Endothelial cell of umbilical vein (primary cell): ENCODE measurements around the gene COQ8B.

Experiments
- EZH2 ChIP-seq: IDR thresholded peaks from 2 replicates; pipeline ENCODE4 v1.6.1; 2012; ENCODE audit warnings: borderline replicate concordance, low read depth, mild to moderate bottlenecking, moderate library complexity, low read length, inconsistent platforms; ENCODE audit not compliant: severe bottlenecking
- MYC ChIP-seq: IDR thresholded peaks from one replicate; pipeline ENCODE4 v1.6.1; 2011; ENCODE audit warnings: mild to moderate bottlenecking, low read depth, low read length
- POLR2A ChIP-seq: IDR thresholded peaks from 2 replicates; pipeline ENCODE4 v1.6.1; 2012; ENCODE audit warnings: low read depth, mild to moderate bottlenecking, control low read depth, low read length
- POLR2AphosphoS5 ChIP-seq: IDR thresholded peaks from 2 replicates; pipeline ENCODE4 v1.6.1; 2012; ENCODE audit warnings: low read depth, mild to moderate bottlenecking, control low read depth, low read length, moderate library complexity; ENCODE audit not compliant: insufficient read depth
- TF ChIP-seq, protein P1 (sequence below), 2 donors: IDR thresholded peaks; 1 replicate in 1 of 2; 2 replicates in 1 of 2; pipeline ENCODE4 v1.5.1; 2011; ENCODE audit warnings: low read length in 2 of 2, mild to moderate bottlenecking in 2 of 2, moderate library complexity in 2 of 2, control low read depth in 1 of 2, inconsistent platforms in 1 of 2, low read depth in 1 of 2; ENCODE audit not compliant: insufficient read depth in 1 of 2; ENCODE audit errors: extremely low read depth in 1 of 2
- TF ChIP-seq, protein P2 (sequence below): IDR thresholded peaks from 2 replicates; pipeline ENCODE4 v1.6.1; 2011; ENCODE audit not compliant: insufficient read depth, insufficient read length

DNA sequence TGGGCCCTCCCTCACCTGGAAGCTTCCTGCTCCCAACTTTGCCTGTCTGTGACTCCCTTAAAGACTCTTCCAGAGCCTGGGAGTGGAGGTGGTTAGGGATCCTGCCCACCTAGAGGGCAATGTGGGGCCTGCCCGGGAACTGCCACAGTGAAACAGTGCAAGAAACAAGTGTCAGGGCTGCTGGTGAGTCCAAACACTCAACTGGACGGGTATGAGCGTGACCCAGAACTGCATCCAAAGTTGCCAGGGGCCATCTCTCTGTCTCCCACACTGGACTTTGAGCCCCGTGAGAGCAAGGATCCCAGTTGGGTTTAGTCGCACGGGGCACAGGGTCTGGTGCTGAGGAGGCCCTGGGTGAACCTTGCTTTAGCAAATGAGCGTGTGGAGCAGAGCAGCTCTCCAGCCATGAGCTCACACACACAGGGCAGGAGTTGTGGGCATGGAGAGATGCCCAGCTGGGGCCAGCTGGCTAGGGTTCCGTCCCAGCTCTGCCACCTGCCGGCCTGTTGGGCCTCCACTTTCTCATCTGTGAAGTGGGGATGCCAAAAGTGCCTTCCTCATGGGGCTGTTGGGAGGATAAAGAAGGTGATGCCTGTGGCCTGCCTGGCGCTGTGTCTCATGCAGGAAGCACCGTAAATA lies 23.4 kb downstream of the COQ8B start:
- TF ChIP-seq POLR2A (no peak), POLR2AphosphoS5 (no peak), MYC (no peak), EZH2 (no peak)
- TF ChIP-seq, protein P1, sequence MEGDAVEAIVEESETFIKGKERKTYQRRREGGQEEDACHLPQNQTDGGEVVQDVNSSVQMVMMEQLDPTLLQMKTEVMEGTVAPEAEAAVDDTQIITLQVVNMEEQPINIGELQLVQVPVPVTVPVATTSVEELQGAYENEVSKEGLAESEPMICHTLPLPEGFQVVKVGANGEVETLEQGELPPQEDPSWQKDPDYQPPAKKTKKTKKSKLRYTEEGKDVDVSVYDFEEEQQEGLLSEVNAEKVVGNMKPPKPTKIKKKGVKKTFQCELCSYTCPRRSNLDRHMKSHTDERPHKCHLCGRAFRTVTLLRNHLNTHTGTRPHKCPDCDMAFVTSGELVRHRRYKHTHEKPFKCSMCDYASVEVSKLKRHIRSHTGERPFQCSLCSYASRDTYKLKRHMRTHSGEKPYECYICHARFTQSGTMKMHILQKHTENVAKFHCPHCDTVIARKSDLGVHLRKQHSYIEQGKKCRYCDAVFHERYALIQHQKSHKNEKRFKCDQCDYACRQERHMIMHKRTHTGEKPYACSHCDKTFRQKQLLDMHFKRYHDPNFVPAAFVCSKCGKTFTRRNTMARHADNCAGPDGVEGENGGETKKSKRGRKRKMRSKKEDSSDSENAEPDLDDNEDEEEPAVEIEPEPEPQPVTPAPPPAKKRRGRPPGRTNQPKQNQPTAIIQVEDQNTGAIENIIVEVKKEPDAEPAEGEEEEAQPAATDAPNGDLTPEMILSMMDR (IDR thresholded peaks at IDR 0.05; ENCODE audit: extremely low read depth in 1 of 2, insufficient read depth in 1 of 2, low read depth in 1 of 2, low read length in 2 of 2): no peak
- TF ChIP-seq, protein P2, sequence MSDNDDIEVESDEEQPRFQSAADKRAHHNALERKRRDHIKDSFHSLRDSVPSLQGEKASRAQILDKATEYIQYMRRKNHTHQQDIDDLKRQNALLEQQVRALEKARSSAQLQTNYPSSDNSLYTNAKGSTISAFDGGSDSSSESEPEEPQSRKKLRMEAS: no peak
